ENCODE results near the gene SORBS1.

DNA sequence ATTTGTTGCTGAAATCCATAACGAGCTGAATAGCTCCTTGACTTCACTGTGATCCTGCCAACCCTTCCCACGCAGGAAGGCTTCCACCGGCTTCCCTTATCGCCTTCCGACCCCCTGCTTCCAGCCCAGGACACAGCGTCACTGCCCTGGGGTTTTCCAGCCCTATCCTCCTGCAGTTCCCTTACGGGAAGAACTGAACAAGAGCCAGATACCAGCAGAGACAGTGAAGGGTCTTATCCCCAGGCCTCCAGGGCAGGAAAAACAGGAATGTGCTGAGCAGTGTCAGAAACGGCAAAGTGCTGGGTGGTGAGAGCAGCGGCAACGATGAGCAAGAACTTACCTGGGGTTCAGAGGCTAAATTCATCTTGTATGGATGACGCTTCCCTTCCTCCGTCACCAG, 292.7 kb downstream of the SORBS1 start:
- TF ChIP-seq, protein P1, sequence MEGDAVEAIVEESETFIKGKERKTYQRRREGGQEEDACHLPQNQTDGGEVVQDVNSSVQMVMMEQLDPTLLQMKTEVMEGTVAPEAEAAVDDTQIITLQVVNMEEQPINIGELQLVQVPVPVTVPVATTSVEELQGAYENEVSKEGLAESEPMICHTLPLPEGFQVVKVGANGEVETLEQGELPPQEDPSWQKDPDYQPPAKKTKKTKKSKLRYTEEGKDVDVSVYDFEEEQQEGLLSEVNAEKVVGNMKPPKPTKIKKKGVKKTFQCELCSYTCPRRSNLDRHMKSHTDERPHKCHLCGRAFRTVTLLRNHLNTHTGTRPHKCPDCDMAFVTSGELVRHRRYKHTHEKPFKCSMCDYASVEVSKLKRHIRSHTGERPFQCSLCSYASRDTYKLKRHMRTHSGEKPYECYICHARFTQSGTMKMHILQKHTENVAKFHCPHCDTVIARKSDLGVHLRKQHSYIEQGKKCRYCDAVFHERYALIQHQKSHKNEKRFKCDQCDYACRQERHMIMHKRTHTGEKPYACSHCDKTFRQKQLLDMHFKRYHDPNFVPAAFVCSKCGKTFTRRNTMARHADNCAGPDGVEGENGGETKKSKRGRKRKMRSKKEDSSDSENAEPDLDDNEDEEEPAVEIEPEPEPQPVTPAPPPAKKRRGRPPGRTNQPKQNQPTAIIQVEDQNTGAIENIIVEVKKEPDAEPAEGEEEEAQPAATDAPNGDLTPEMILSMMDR (conservative IDR thresholded peaks at IDR 0.05; ENCODE audit: low read depth, low read length), result no peak
- TF ChIP-seq EZH2 (IDR thresholded peaks at IDR 0.05; ENCODE audit: low read length, unreplicated experiment), result no peak
